GM21737 (cell line): ENCODE results near the gene UBASH3A.
A peak's percentile ranks its signal among the peaks of the same experiment; 100 is the strongest.

Source experiments
- ATAC-seq: cut with Tn5 transposase; IDR thresholded peaks from one replicate; pipeline ENCODE4 v1.9.1; 2021; ENCODE audit warnings: mild to moderate bottlenecking, moderate library complexity; ENCODE audit not compliant: unreplicated experiment

UBASH3A gene

GRCh38 chr21:42486072-42486471 lies 82.4 kb downstream of the UBASH3A start:
- ATAC-seq, result no peak

- no peak for ATAC-seq
These were observed 82.8 kb downstream of the UBASH3A start for GRCh38 chr21:42486531-42486930.

DNA sequence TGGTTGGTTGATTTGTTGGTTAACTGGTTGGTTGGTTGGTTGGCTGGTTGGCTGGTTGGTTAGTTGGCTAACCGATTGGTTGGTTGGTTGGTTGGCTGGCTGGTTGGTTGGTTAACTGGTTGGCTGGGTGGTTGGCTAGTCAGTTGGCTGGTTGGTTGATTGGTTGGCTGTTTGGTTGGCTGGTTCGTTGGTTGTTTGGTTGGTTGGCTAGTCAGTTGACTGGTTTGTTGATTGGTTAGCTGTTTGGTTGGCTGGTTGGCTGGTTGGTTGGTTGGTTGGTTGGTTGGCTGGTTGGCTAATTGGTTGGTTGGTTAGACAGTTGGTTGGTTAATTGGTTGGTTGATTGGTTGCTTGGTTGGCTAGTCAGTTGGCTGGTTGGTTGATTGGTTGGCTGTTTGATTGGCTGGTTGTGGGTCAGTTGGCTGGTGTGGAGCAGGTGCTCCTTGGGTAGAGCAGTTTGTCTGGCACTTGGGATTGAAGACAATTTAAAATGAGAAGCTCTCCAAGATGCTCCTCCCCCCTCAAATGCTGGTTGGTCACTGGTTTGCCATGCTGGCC lies 85.4 kb downstream of the UBASH3A start:
- ATAC-seq, result no peak

- no peak for ATAC-seq
These were observed 86.3 kb downstream of the UBASH3A start for GRCh38 chr21:42489991-42490390.

GRCh38 chr21:42490720-42491119 lies 87.0 kb downstream of the UBASH3A start:
- no peak for ATAC-seq

- ATAC-seq, result no peak
These were observed 87.6 kb downstream of the UBASH3A start for GRCh38 chr21:42491328-42491727.

- ATAC-seq, result no peak
These were observed 88.5 kb downstream of the UBASH3A start for GRCh38 chr21:42492201-42492600.

DNA sequence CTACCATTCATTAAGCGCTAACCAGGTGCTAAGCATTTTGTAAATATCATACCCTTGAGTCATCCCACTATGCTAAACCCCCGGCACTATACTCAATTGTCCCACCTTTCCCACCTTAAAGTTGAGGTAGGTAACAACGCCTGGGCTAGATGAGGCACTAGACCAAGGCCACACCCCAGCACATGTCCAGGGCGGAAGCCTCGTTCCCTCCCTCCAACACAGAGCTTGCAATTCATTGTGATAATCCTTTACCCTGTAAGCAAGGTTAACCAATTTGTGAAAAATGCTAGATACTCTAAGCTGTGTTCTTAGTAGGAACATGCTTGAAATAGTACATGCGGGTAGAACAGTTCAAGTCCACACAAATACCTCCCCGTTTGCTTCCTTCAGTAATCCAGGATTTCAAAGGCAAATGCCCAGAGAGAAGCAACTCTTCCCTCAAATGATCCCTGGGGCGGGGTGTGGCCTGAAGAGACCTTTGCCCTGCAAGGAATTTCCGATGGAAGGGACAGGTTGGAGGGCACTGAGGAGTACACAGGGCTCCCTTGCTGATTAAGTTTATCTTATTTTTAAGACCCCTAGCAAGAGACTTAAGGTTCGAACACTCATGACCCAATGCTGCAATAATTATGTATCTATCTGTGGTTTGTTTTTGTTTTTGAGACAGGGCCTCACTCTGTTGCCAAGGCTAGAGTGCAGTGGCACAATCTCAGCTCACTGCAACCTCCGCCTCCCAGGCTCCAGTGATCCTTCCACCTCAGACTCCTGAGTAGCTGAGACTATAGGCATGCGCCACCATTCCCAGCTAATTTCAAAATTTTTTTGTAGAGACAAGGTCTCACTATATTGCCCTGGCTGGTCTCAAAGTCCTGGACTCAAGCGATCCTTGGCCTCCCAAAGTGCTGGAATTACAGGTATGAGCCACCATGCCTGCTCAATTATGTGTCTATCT lies 89.7 kb downstream of the UBASH3A start:
- ATAC-seq, result no peak

- ATAC-seq, result no peak
These were observed 91.3 kb downstream of the UBASH3A start for GRCh38 chr21:42495027-42495426.

DNA sequence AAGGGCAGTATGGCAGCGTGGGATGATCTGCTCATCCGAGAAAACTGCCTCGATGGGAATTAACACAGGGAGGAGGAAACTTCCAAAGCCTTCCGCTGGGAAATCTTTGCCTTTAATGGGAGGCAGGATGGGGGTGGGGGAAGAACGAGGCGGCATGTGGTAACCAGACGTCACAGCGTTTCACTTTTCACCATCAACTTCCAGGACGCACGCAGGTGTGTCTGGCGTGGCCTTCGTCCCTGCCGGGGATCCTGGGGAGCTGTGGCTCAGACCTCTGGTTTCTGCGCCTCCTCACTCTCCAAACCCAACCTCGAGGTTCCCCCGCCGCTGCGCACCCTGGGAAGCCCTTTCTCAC lies 92.0 kb downstream of the UBASH3A start:
- ATAC-seq, result no peak

DNA sequence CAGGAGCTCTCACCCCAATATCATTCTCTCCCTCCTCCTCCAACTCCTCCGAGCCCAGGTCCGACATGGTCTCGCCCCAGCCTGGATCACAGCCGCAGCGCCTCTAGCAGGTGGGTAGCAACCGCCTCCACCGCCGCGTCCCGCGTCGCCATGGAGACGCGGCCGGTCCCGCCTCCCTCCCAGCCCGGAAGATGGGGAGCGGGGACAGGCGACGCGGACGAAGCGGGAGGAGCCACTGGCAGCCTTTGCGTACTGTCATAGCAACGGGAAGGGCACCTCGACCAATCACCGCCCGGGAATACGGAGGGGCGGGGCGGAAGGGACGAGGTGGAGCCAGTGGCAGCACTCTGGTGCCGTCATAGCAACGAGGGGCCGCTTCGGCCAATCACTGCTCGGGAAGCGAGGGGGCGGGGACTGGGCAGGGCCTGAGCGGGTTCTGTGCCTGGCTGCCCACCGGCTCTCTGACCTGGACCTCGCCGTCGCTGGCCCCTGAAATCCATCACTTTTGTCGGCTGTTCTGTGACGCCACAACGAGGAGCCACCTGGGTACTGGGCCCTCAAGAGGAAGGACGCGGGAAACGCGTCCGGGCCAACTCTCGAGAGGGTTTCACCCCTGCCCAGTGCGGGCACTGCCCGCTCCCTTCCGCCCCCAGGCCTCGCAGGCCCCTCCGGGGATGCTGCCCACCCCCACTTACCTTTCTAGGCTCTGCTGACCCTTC lies 92.6 kb downstream of the UBASH3A start, which contains the start of gene RSPH1:
Gene RSPH1 (minus strand): TSS at position 105 of the 719 bp plus-strand sequence. CDS start 38 bp downstream, at position 67.
- peak; percentile 97 for ATAC-seq

GRCh38 chr21:42496839-42497202 lies 93.1 kb downstream of the UBASH3A start:
- ATAC-seq, result no peak
